Smooth muscle cell (in vitro differentiated cells): ENCODE measurements around the gene PI4K2A. TPM values are rescaled to one million over a fixed set of nuclear protein-coding genes. Genes with fewer than 3 reads are reported as not detected.

Experiments used
- DNase-seq: peaks from one replicate; lab custom pipeline; 2025; ENCODE audit not compliant: unreplicated experiment; lab: John Stamatoyannopoulos, UW
- H2AFZ ChIP-seq: fragments of 200-600 bp; sonication (generic); 2 replicates; pipeline ENCODE4 v1.6.0; 2016; ENCODE audit warnings: antibody characterized with exemption, low read depth, mild to moderate bottlenecking
- H3F3A ChIP-seq: fragments of 200-600 bp; sonication (generic); 2 replicates; pipeline ENCODE4 v1.6.0; 2017; ENCODE audit warnings: antibody characterized with exemption, low read depth
- H3K27ac ChIP-seq: fragments of 200-600 bp; sonication (generic); 2 replicates; pipeline ENCODE4 v1.5.1; 2016; ENCODE audit warnings: low read depth, mild to moderate bottlenecking
- H3K27me3 ChIP-seq: fragments of 200-600 bp; sonication (generic); 2 replicates; pipeline ENCODE4 v1.6.1; 2016; ENCODE audit warnings: low read depth, mild to moderate bottlenecking
- H3K36me3 ChIP-seq: fragments of 200-600 bp; sonication (generic); 2 replicates; pipeline ENCODE4 v1.5.1; 2016; ENCODE audit warnings: low read depth
- H3K4me1 ChIP-seq: fragments of 200-600 bp; sonication (generic); 2 replicates; pipeline ENCODE4 v1.5.1; 2016; ENCODE audit warnings: low read depth
- H3K4me2 ChIP-seq: fragments of 200-600 bp; sonication (generic); 2 replicates; pipeline ENCODE4 v1.6.0; 2016; ENCODE audit warnings: mild to moderate bottlenecking
- H3K4me3 ChIP-seq: fragments of 200-600 bp; sonication (generic); 2 replicates; pipeline ENCODE4 v1.5.1; 2016; ENCODE audit warnings: mild to moderate bottlenecking
- H3K79me2 ChIP-seq: fragments of 200-600 bp; sonication (generic); 2 replicates; pipeline ENCODE4 v1.6.0; 2016; ENCODE audit warnings: low read depth, mild to moderate bottlenecking
- H3K9ac ChIP-seq: fragments of 200-600 bp; sonication (generic); 2 replicates; pipeline ENCODE4 v1.6.0; 2016; ENCODE audit warnings: low read depth
- H3K9me3 ChIP-seq: fragments of 200-600 bp; sonication (generic); replicated peaks from 2 replicates; pipeline ENCODE4 v1.5.1; 2016; ENCODE audit warnings: low read depth
- H4K20me1 ChIP-seq: fragments of 200-600 bp; sonication (generic); 2 replicates; pipeline ENCODE4 v1.6.0; 2016; ENCODE audit warnings: low read depth
- WGBS: methylation state at CpG from one replicate; pipeline ENCODE4 v1.1.7; 2016; ENCODE audit warnings: low lambda C conversion rate; 5-methylcytosine and 5-hydroxymethylcytosine counted together
- polyA plus RNA-seq: library from polyadenylated mRNA; unstranded; fragments of >200 nt; fragmentation: Nextera tagmentation; extraction: Ambion mirVana; gene quantifications from 2 replicates; pipeline ENCODE4 v1.2.1, GENCODE V29; 2016
- total RNA-seq: library from RNA; depleted of rRNA; stranded (reverse); fragments of >200 nt; gene quantifications from 2 replicates; pipeline ENCODE4 v1.2.3, GENCODE V29; 2014
- TF ChIP-seq, protein P1 (sequence below): fragments of 200-600 bp; sonication (generic); IDR thresholded peaks from 2 replicates; pipeline ENCODE4 v1.5.1; 2017; ENCODE audit warnings: borderline replicate concordance, mild to moderate bottlenecking, antibody characterized with exemption; ENCODE audit not compliant: insufficient read depth, poor library complexity, severe bottlenecking

The PI4K2A gene
- total and polyA plus RNA-seq, 2 experiments from 2014 or later, result 20.8 to 21.0 TPM

DNA sequence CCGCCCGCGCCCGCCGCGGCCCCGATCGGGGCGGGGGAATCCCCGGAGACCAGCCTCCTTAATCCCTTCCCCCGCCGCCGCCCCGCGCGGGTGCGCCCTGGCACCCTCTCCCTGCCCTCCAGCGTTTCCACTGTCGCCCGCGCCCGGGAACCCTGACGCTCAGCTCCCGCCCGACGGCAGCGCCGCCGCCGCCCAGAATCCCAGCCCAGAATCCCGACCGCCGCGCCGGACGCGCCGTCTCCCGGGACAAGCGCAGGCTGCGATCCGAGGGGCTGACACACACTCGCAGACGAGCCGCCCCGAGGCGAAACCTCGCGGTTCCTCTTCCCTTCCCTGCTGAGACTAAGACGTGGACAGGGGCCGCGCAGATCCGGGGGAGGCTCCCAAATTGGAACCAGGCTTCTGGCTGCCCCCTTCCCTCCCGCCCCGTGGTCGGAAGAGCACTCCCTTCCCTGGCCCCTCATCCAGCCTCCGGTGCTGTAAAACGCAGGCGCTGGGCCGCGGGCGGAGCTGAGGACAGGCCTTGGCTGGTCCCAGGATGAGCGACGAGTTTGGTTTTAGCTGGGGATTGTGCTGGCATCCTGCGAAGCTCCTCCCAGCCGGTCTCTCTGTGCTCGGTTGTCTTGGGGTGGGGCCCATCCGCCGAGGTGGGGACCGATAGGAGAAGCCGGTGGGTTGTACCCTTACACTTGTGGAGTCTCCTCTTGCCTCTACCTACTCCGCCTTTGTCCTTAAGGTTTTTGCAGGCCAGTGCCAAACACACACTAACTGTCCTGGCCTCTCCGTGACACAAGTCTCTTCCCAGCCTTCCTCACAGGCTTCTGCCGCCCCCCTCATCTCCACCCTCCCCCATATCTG, 74.2 kb downstream of the PI4K2A start:
- Histone ChIP-seq H3K4me2 (peak overlapping the region; percentile 87), H3K9me3 (no peaks in the 10 kb centered on the region), H3K4me3 (peak overlapping the region; percentile 79), H3K4me1 (peaks cover 38% of the 10 kb centered on the region), H3K27ac (peak overlapping the region; percentile 98), H3K9ac (peak overlapping the region; percentile 94), H4K20me1 (peaks cover 28% of the 10 kb centered on the region), H3K36me3 (no peaks in the 10 kb centered on the region), H2AFZ (peak overlapping the region; percentile 2), H3F3A (no peaks in the 10 kb centered on the region), H3K27me3 (no peaks in the 10 kb centered on the region), H3K79me2 (peaks cover 16% of the 10 kb centered on the region)
- peak; percentile 76 for DNase-seq
- TF ChIP-seq, protein P1, sequence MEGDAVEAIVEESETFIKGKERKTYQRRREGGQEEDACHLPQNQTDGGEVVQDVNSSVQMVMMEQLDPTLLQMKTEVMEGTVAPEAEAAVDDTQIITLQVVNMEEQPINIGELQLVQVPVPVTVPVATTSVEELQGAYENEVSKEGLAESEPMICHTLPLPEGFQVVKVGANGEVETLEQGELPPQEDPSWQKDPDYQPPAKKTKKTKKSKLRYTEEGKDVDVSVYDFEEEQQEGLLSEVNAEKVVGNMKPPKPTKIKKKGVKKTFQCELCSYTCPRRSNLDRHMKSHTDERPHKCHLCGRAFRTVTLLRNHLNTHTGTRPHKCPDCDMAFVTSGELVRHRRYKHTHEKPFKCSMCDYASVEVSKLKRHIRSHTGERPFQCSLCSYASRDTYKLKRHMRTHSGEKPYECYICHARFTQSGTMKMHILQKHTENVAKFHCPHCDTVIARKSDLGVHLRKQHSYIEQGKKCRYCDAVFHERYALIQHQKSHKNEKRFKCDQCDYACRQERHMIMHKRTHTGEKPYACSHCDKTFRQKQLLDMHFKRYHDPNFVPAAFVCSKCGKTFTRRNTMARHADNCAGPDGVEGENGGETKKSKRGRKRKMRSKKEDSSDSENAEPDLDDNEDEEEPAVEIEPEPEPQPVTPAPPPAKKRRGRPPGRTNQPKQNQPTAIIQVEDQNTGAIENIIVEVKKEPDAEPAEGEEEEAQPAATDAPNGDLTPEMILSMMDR, result no peak
- 2% methylated on average over 49 of the region's 74 CpGs for WGBS

DNA sequence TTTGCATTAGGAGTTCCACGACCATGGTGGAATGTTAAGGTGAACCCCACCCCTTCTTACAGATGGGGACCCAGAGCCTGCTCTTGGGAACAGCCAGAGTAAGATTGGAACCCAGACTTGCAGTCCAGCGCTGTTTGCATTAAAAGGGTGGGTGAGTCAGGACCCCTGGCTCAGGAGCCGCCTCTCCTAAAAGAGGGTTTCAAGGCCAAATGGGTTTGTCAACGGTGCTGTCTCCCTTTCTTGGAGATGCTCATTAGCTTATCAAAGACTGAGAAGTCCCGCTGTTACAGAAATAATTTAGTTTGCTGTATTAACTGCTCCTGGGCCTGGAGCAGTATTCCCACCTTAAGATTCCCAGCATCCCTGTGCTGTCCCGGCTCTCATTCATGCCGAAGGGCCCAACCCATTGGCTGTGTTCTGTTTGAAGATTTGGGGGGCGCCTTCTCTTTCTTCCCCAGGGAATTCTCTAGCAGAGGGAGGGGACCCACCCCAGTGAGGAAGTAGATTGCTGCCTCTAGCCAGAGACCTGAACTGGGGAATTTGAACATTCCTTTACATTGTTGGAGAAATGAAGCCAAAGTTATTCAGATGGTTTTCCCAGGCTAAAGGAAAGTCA, 74.9 kb downstream of the PI4K2A start:
- Histone ChIP-seq H3K36me3 (no peaks in the 10 kb centered on the region), H2AFZ (no peak overlapping the region), H3F3A (no peaks in the 10 kb centered on the region), H3K9me3 (no peaks in the 10 kb centered on the region), H3K4me2 (peak overlapping the region; percentile 87), H3K27ac (peak overlapping the region; percentile 98), H4K20me1 (peaks cover 28% of the 10 kb centered on the region), H3K79me2 (peaks cover 16% of the 10 kb centered on the region), H3K4me3 (peak overlapping the region; percentile 79), H3K9ac (peak overlapping the region; percentile 94), H3K27me3 (no peaks in the 10 kb centered on the region), H3K4me1 (peaks cover 38% of the 10 kb centered on the region)
- TF ChIP-seq, protein P1, result no peak
- no peak for DNase-seq
- WGBS, result 38% methylated on average over 8 of the region's 8 CpGs

DNA sequence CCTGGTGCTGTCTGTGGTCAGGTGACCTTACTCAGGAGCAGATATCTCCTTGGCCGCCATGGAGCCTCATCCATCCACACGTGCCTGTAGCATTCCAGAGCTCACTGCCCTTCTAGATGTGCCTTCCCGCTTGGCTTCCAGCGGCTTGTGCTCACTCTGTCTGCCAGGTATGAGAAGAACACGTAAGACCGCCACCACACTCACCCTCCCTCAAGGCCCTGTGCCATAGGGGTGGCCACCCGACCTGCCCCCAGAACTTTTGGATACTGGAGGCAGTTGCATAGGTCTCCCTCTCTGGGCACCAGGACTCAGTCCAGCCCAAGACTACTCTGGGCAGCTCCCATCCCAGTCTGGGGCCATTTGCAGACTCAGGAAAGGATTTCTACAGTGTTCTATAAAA, 77.2 kb downstream of the PI4K2A start:
- Histone ChIP-seq H3K9me3 (no peaks in the 10 kb centered on the region), H3K79me2 (peaks cover 16% of the 10 kb centered on the region), H3K4me1 (peaks cover 38% of the 10 kb centered on the region), H3K27ac (no peak overlapping the region), H4K20me1 (peaks cover 28% of the 10 kb centered on the region), H2AFZ (no peak overlapping the region), H3K4me2 (no peak overlapping the region), H3K36me3 (no peaks in the 10 kb centered on the region), H3F3A (no peaks in the 10 kb centered on the region), H3K27me3 (no peaks in the 10 kb centered on the region), H3K9ac (no peak overlapping the region), H3K4me3 (no peak overlapping the region)
- DNase-seq, result no peak
- TF ChIP-seq, protein P1, result no peak
- WGBS, result 96% methylated on average over 7 of the region's 7 CpGs
